Activated CD4-positive, alpha-beta memory T cell treated with anti-CD3 and anti-CD28 coated beads, Interleukin-2, amount 10 ng/mL, durations not matched to agents 7 days and 5 days (primary cell): Measurements from ENCODE around the gene ZNF264. TPM values are rescaled to one million over a fixed set of nuclear protein-coding genes. Genes with fewer than 3 reads are reported as not detected.

Experiments used
- CTCF ChIA-PET: fragments of 350-600 bp; sonication (Branson Sonifier 250); formaldehyde crosslinking; loops from one replicate; lab custom pipeline; 2021; ENCODE audit warnings: antibody characterized with exemption, inconsistent platforms; lab: Charles Lee
- POLR2A ChIA-PET: fragments of 350-600 bp; sonication (Branson Sonifier 250); formaldehyde crosslinking; loops from one replicate; lab custom pipeline; 2021; ENCODE audit warnings: antibody characterized with exemption; lab: Charles Lee
- DNase-seq: peaks from one replicate; pipeline ENCODE4 v3.0.0-alpha.2; 2020
- H3K27ac Mint-ChIP-seq: one replicate; pipeline ENCODE4 v1.8.0; 2021; ENCODE audit warnings: mild to moderate bottlenecking, mixed read lengths
- H3K27me3 Mint-ChIP-seq: one replicate; pipeline ENCODE4 v1.8.0; 2021; ENCODE audit warnings: mixed read lengths
- H3K36me3 Mint-ChIP-seq: one replicate; pipeline ENCODE4 v1.8.0; 2021; ENCODE audit warnings: low read depth, mixed read lengths
- H3K4me1 Mint-ChIP-seq: one replicate; pipeline ENCODE4 v1.8.0; 2021; ENCODE audit warnings: mixed read lengths
- H3K4me3 Mint-ChIP-seq: one replicate; pipeline ENCODE4 v1.8.0; 2021; ENCODE audit warnings: mild to moderate bottlenecking, mixed read lengths
- H3K9me3 Mint-ChIP-seq: one replicate; pipeline ENCODE4 v1.8.0; 2021; ENCODE audit warnings: mixed read lengths
- total RNA-seq, 2 experiments: library from RNA; stranded (reverse); gene quantifications; one replicate each; pipeline ENCODE4 v1.2.3, GENCODE V29; 2021

ZNF264 gene
- total RNA-seq, 2 experiments from 2014 or later, result 39.4 to 41.3 TPM

GRCh38 chr19:57212109-57212508 lies 20.8 kb downstream of the ZNF264 start:
- no peaks in the 10 kb centered on the region for H3K4me1 Mint-ChIP-seq
- DNase-seq, result no peak
- ChIA-PET CTCF (no interaction called here), POLR2A (no interaction called here)
- H3K9me3 Mint-ChIP-seq, result peaks cover 34% of the 10 kb centered on the region
- H3K27me3 Mint-ChIP-seq, result no peaks in the 10 kb centered on the region
- H3K36me3 Mint-ChIP-seq, result peaks cover 81% of the 10 kb centered on the region
- no peak overlapping the region for H3K4me3 Mint-ChIP-seq
- no peak overlapping the region for H3K27ac Mint-ChIP-seq

- Mint-ChIP-seq H3K36me3 (no peaks in the 10 kb centered on the region), H3K4me3 (no peak overlapping the region), H3K4me1 (no peaks in the 10 kb centered on the region), H3K27me3 (no peaks in the 10 kb centered on the region), H3K9me3 (peaks cover 22% of the 10 kb centered on the region), H3K27ac (no peak overlapping the region)
- DNase-seq, result no peak
- ChIA-PET CTCF (no interaction called here), POLR2A (no interaction called here)
Measured at GRCh38 chr19:57227502-57227901, 36.2 kb downstream of the ZNF264 start.

- Mint-ChIP-seq H3K27ac (no peak overlapping the region), H3K27me3 (no peaks in the 10 kb centered on the region), H3K4me1 (no peaks in the 10 kb centered on the region), H3K36me3 (no peaks in the 10 kb centered on the region), H3K4me3 (no peak overlapping the region), H3K9me3 (peaks cover 18% of the 10 kb centered on the region)
- CTCF ChIA-PET, result no interaction called here
- no peak for DNase-seq
- POLR2A ChIA-PET, result no interaction called here
Measured at GRCh38 chr19:57231686-57232085, 40.4 kb downstream of the ZNF264 start.

DNA sequence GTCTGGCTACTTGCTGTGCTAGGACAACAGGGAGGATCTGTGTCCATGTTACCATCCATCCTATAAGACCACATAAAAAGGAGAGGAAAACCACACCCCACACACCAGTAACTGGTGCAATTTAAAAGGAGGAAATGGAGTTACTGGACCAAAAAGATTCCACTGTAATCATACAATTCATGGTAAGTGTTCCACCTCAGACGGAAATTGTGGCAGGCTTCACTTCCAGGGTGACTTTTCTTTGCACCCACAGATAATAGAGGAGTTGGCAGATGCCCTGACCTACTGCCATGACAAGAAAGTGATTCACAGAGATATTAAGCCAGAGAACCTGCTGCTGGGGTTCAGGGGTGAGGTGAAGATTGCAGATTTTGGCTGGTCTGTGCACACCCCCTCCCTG lies 41.9 kb downstream of the ZNF264 start:
- Mint-ChIP-seq H3K27me3 (no peaks in the 10 kb centered on the region), H3K36me3 (no peaks in the 10 kb centered on the region), H3K4me1 (no peaks in the 10 kb centered on the region), H3K4me3 (no peak overlapping the region), H3K27ac (no peak overlapping the region), H3K9me3 (peaks cover 15% of the 10 kb centered on the region)
- ChIA-PET POLR2A (no interaction called here), CTCF (no interaction called here)
- no peak for DNase-seq

DNA sequence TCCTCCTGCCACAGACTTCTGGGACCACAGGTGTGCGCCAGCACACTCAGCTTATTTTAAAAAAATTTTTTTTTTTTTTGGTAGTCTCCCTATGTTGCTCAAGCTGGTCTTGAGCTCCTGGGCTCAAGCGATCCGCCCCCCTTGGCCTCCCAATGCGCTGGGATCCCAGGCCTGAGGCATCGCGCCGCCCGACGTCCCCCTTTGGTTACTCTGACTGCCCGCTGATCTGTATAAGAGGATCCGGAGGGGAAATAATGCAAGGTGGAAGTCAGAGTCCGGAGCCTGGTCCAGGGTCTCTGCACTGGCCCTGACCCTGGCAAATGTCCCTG lies 48.6 kb downstream of the ZNF264 start:
- CTCF ChIA-PET, result no interaction called here
- DNase-seq, result no peak
- peak overlapping the region; percentile 93 for H3K27ac Mint-ChIP-seq
- POLR2A ChIA-PET, result interaction anchor here (0.7 to 2.3 kb wide), 5 partner anchors 40 to 150 kb away, joined by 4 to 14 read pairs (median 5); partner anchors contain the start of genes ZNF264, ZNF304 and ZNF548
- H3K4me3 Mint-ChIP-seq, result peak overlapping the region; percentile 83
- H3K27me3 Mint-ChIP-seq, result no peaks in the 10 kb centered on the region
- peaks cover 21% of the 10 kb centered on the region for H3K36me3 Mint-ChIP-seq
- peaks cover 3% of the 10 kb centered on the region for H3K9me3 Mint-ChIP-seq
- H3K4me1 Mint-ChIP-seq, result peaks cover 25% of the 10 kb centered on the region

DNA sequence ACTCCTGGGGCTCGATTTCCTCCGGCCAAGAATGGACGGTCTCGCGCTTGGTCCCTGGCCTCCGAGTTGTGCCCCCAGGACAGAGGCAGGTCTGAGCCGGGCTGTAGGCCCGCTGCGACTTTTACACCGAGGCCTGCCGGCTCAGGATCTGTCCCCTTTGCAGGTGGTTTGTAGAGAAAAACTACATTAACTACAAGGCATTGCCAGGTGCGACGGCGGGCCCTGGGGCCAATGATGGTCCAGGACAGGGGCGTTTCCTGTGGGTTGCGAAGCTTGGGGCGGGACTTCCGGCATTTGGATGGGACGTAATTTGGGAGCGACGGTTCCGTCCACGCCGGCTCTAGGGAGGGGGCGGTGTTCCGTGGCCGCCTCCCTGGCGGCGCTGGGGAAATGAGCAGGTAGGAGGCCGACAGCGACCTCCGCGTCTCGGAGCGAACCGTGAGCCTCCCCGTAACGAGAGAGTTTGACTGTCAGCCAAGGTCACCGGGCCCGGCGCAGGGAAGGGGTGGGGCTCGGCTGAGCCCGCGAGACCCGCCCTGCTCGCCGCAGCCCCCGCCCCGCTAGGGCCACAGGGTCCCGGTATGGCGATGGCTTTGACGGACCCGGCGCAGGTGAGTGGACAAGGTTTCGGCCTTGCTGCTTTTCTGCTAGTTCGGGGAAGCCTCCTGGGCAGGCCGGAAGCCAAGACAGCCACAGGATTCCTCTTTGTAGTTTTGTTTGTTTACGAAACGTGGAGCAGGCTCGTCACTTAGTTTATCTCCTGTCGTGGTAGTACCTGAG lies 49.2 kb downstream of the ZNF264 start, which contains the start of gene ZNF805:
ZNF805 (plus strand) TSS at position 322 of the 780 bp plus-strand sequence; CDS start at position 582, 260 bp downstream.
- H3K36me3 Mint-ChIP-seq, result peaks cover 24% of the 10 kb centered on the region
- POLR2A ChIA-PET, result interaction anchor here (0.5 to 2.3 kb wide), 6 partner anchors 39 to 151 kb away, joined by 3 to 14 read pairs (median 4); partner anchors contain the start of genes ZNF264, ZNF304 and ZNF548
- peaks cover 25% of the 10 kb centered on the region for H3K4me1 Mint-ChIP-seq
- no peaks in the 10 kb centered on the region for H3K27me3 Mint-ChIP-seq
- peaks cover 3% of the 10 kb centered on the region for H3K9me3 Mint-ChIP-seq
- peak within 1 kb of the TSS; percentile 83 for H3K4me3 Mint-ChIP-seq
- H3K27ac Mint-ChIP-seq, result peak within 1 kb of the TSS; percentile 93
- DNase-seq, result peak; percentile 96
- CTCF ChIA-PET, result no interaction called here

GRCh38 chr19:57241176-57241575 lies 49.9 kb downstream of the ZNF264 start:
- Mint-ChIP-seq H3K27ac (peak overlapping the region; percentile 93), H3K4me3 (peak overlapping the region; percentile 83), H3K27me3 (no peaks in the 10 kb centered on the region), H3K4me1 (peaks cover 25% of the 10 kb centered on the region), H3K36me3 (peaks cover 31% of the 10 kb centered on the region), H3K9me3 (peaks cover 3% of the 10 kb centered on the region)
- POLR2A ChIA-PET, result interaction anchor here (0.6 to 2.3 kb wide), 4 partner anchors 50 to 762 kb away, joined by 3 to 14 read pairs (median 4); partner anchors contain the start of genes ZNF264, ZNF304 and ZNF543
- no peak for DNase-seq
- CTCF ChIA-PET, result no interaction called here

GRCh38 chr19:57242821-57243220 lies 51.5 kb downstream of the ZNF264 start:
- H3K4me3 Mint-ChIP-seq, result no peak overlapping the region
- peaks cover 43% of the 10 kb centered on the region for H3K36me3 Mint-ChIP-seq
- H3K27ac Mint-ChIP-seq, result no peak overlapping the region
- POLR2A ChIA-PET, result interaction anchor here (1.0 kb wide), 1 partner anchor 78 kb away, joined by 3 read pairs; no protein-coding TSS in a partner anchor
- peaks cover 25% of the 10 kb centered on the region for H3K4me1 Mint-ChIP-seq
- CTCF ChIA-PET, result no interaction called here
- DNase-seq, result no peak
- peaks cover 3% of the 10 kb centered on the region for H3K9me3 Mint-ChIP-seq
- no peaks in the 10 kb centered on the region for H3K27me3 Mint-ChIP-seq

GRCh38 chr19:57244513-57244912 lies 53.2 kb downstream of the ZNF264 start:
- Mint-ChIP-seq H3K9me3 (peaks cover 3% of the 10 kb centered on the region), H3K4me1 (peaks cover 25% of the 10 kb centered on the region), H3K4me3 (no peak overlapping the region), H3K27me3 (no peaks in the 10 kb centered on the region), H3K36me3 (peaks cover 57% of the 10 kb centered on the region), H3K27ac (no peak overlapping the region)
- ChIA-PET CTCF (no interaction called here), POLR2A (no interaction called here)
- DNase-seq, result no peak

GRCh38 chr19:57245066-57245465 lies 53.8 kb downstream of the ZNF264 start:
- POLR2A ChIA-PET, result no interaction called here
- peaks cover 23% of the 10 kb centered on the region for H3K4me1 Mint-ChIP-seq

DNA sequence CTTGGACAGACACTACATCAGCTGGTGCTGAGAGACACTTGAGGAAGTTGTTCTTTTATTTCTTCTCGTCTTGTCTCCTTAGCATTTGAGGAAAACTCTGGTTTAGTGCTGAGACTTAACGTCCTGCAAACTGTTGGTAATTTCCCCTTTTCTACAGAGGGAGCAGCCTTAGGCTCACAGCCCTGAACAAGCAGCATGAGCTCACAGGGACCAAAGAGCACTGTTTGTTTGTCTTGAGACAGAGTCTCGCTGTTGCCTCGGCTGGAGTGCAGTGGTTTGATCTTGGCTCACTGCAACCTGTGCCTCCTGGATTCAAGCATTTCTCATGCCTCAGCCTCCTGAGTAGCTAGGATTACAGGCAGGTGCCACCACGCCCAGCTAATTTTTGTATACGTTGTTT lies 54.7 kb downstream of the ZNF264 start:
- H3K27me3 Mint-ChIP-seq, result no peaks in the 10 kb centered on the region
- peaks cover 63% of the 10 kb centered on the region for H3K36me3 Mint-ChIP-seq
- H3K27ac Mint-ChIP-seq, result no peak overlapping the region
- DNase-seq, result no peak
- ChIA-PET CTCF (no interaction called here), POLR2A (no interaction called here)
- H3K4me3 Mint-ChIP-seq, result no peak overlapping the region
- H3K9me3 Mint-ChIP-seq, result peaks cover 8% of the 10 kb centered on the region
- peaks cover 19% of the 10 kb centered on the region for H3K4me1 Mint-ChIP-seq

More at GRCh38 chr19:57245066-57245465, 53.8 kb downstream of the ZNF264 start:
- H3K9me3 Mint-ChIP-seq, result peaks cover 4% of the 10 kb centered on the region
- H3K27me3 Mint-ChIP-seq, result no peaks in the 10 kb centered on the region
- CTCF ChIA-PET, result no interaction called here
- no peak overlapping the region for H3K4me3 Mint-ChIP-seq
- no peak for DNase-seq
- H3K36me3 Mint-ChIP-seq, result peaks cover 58% of the 10 kb centered on the region
- H3K27ac Mint-ChIP-seq, result no peak overlapping the region

DNA sequence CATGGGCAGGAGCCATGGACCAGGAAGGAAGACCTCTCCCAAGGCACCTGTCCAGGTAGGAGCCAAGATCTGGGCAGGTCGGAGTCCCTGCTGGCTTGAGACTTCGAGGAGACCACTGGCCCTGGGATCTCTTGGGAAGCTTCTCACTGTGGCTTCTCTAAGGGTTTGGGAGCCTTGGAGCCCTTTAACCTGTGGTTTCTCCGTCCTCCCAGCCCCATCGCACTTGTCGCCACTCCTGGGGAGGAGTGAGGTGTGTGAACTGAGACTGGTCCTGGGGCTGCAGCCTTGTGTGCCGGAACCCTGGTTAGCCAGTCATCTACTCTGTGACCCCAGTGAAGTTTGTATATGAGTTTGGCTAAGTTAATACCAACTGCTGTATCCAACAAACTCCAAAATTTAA lies 57.3 kb downstream of the ZNF264 start:
- peaks cover 87% of the 10 kb centered on the region for H3K36me3 Mint-ChIP-seq
- POLR2A ChIA-PET, result no interaction called here
- H3K27ac Mint-ChIP-seq, result no peak overlapping the region
- no peaks in the 10 kb centered on the region for H3K4me1 Mint-ChIP-seq
- no peak overlapping the region for H3K4me3 Mint-ChIP-seq
- peaks cover 23% of the 10 kb centered on the region for H3K9me3 Mint-ChIP-seq
- CTCF ChIA-PET, result no interaction called here
- no peak for DNase-seq
- H3K27me3 Mint-ChIP-seq, result no peaks in the 10 kb centered on the region

DNA sequence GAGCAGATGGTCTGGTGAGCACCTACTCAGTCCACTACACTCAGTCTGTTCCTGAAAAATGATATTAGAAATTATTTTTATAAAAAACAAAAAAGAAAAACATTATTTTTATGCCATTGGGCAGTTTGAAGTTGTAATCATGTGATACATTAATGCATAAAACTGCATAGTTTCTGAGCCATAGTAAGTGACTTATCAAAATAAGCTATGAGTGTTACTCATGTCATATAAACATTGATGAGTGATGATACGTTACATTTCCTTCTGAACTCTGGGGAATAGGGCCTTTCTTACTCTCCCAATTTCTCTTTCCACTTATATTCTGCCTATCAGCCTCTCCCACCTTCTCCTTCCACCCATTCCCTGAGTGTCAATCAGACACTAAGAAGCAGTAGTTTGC lies 58.0 kb downstream of the ZNF264 start:
- no peaks in the 10 kb centered on the region for H3K4me1 Mint-ChIP-seq
- CTCF ChIA-PET, result no interaction called here
- DNase-seq, result no peak
- peaks cover 88% of the 10 kb centered on the region for H3K36me3 Mint-ChIP-seq
- no peak overlapping the region for H3K4me3 Mint-ChIP-seq
- POLR2A ChIA-PET, result no interaction called here
- no peak overlapping the region for H3K27ac Mint-ChIP-seq
- H3K9me3 Mint-ChIP-seq, result peaks cover 28% of the 10 kb centered on the region
- H3K27me3 Mint-ChIP-seq, result no peaks in the 10 kb centered on the region
